Keratinocyte (primary cell): ENCODE data around the gene PRMT2. TPM values are rescaled to one million over a fixed set of nuclear protein-coding genes. Genes with fewer than 3 reads are reported as not detected.

Experiments used
- DNase-seq: peaks from one replicate; pipeline ENCODE4 v3.0.0-alpha.2; 2011; ENCODE audit warnings: low read depth, missing footprints, low spot score
- FAIRE-seq: peaks from 2 replicates; lab custom pipeline; 2011; peaks lifted over from hg19 to GRCh38; lab: Jason Lieb, UNC
- H2AFZ ChIP-seq: 2 replicates; pipeline ENCODE4 v1.6.0; 2012; ENCODE audit warnings: low read length, control low read depth, inconsistent platforms; ENCODE audit not compliant: control insufficient read depth
- H3K27ac ChIP-seq: 2 replicates; pipeline ENCODE4 v1.5.1; 2011; ENCODE audit warnings: low read length; ENCODE audit not compliant: control insufficient read depth, insufficient read depth
- H3K27me3 ChIP-seq: 3 replicates; pipeline ENCODE4 v1.6.0; 2011; ENCODE audit warnings: low read length; ENCODE audit not compliant: control insufficient read depth, insufficient read depth; ENCODE audit errors: extremely low read depth
- H3K36me3 ChIP-seq, 2 experiments: 2 replicates in 1 of 2; 3 replicates in 1 of 2; pipeline ENCODE4 v1.5.1; 2011; ENCODE audit warnings: low read length in 2 of 2, mild to moderate bottlenecking in 1 of 2; ENCODE audit not compliant: control insufficient read depth in 2 of 2, insufficient read depth in 2 of 2; ENCODE audit errors: extremely low read depth in 1 of 2
- H3K4me1 ChIP-seq: 3 replicates; pipeline ENCODE4 v1.5.1; 2011; ENCODE audit warnings: low read length; ENCODE audit not compliant: control insufficient read depth, insufficient read depth; ENCODE audit errors: extremely low read depth
- H3K4me2 ChIP-seq: 3 replicates; pipeline ENCODE4 v1.6.0; 2011; ENCODE audit warnings: low read depth, low read length; ENCODE audit not compliant: control insufficient read depth, insufficient read depth; ENCODE audit errors: extremely low read depth
- H3K4me3 ChIP-seq, 3 experiments: fragments of 200-600 bp in 1 of 3; sonication (generic) in 1 of 3; 2 replicates in 2 of 3; 3 replicates in 1 of 3; pipeline ENCODE4 v1.5.1; 2011 to 2016; ENCODE audit warnings: low read length in 3 of 3, mild to moderate bottlenecking in 3 of 3, control low read depth in 2 of 3, inconsistent platforms in 1 of 3, low read depth in 1 of 3, mixed read lengths in 1 of 3, mixed run types in 1 of 3, moderate library complexity in 1 of 3; ENCODE audit not compliant: control insufficient read depth in 2 of 3, insufficient read depth in 2 of 3; ENCODE audit errors: extremely low read depth in 1 of 3
- H3K79me2 ChIP-seq: 2 replicates; pipeline ENCODE4 v1.6.0; 2012; ENCODE audit warnings: low read length; ENCODE audit not compliant: control insufficient read depth, insufficient read depth
- H3K9ac ChIP-seq: 3 replicates; pipeline ENCODE4 v1.6.0; 2011; ENCODE audit warnings: low read length; ENCODE audit not compliant: control insufficient read depth, insufficient read depth; ENCODE audit errors: extremely low read depth
- H3K9me1 ChIP-seq: 3 replicates; pipeline ENCODE4 v1.6.0; 2011; ENCODE audit warnings: low read length; ENCODE audit not compliant: control insufficient read depth, insufficient read depth; ENCODE audit errors: extremely low read depth
- H3K9me3 ChIP-seq: 2 replicates; pipeline ENCODE4 v1.5.1; 2012; ENCODE audit warnings: low read depth, low read length; ENCODE audit not compliant: control insufficient read depth
- H4K20me1 ChIP-seq: 3 replicates; pipeline ENCODE4 v1.6.0; 2011; ENCODE audit warnings: low read length; ENCODE audit not compliant: control insufficient read depth, insufficient read depth; ENCODE audit errors: extremely low read depth
- CTCF ChIP-seq, 3 experiments: IDR thresholded peaks in 1 of 3; conservative IDR thresholded peaks in 1 of 3; optimal IDR thresholded peaks in 1 of 3; 2 replicates in 2 of 3; 3 replicates in 1 of 3; pipeline versions ENCODE3 to v1.5.1; 2011; ENCODE audit warnings: low read length in 3 of 3, mild to moderate bottlenecking in 3 of 3, moderate library complexity in 2 of 3, control low read depth in 1 of 3, inconsistent platforms in 1 of 3; ENCODE audit not compliant: insufficient read depth in 2 of 3; ENCODE audit errors: extremely low read depth in 1 of 3
- EZH2 ChIP-seq: IDR thresholded peaks from one replicate; pipeline ENCODE4 v1.6.1; 2012; ENCODE audit warnings: inconsistent platforms, mild to moderate bottlenecking, low read length, moderate library complexity
- dilution Hi-C: fragments of 300-500 bp; cut with MboI; formaldehyde crosslinking; loops from one replicate; pipeline ENCODE4 v1.7.0; 2020; ENCODE audit warnings: low sequenced_read_pairs; ENCODE audit not compliant: extremely low pct_ligation_motif_present
- polyA minus RNA-seq, 3 experiments: library from RNA; depleted of rRNA, polyadenylated mRNA; stranded (reverse); fragments of >200 nt; gene quantifications; 1 replicate in 1 of 3; 2 replicates in 1 of 3; 3 replicates in 1 of 3; pipeline ENCODE4 v1.2.3, GENCODE V29; 2011
- polyA plus RNA-seq, 5 experiments: library from polyadenylated mRNA; depleted of rRNA in 3 of 5; stranded (reverse) in 3 of 5; stranded (forward) in 1 of 5; unstranded in 1 of 5; fragments of >200 nt; gene quantifications; 1 replicate in 1 of 5; 2 replicates in 3 of 5; 3 replicates in 1 of 5; pipeline versions ENCODE4 v1.2.1 to v1.2.3, GENCODE V29; 2011 to 2012; ENCODE audit warnings: missing spikeins in 2 of 5, low read depth in 1 of 5, low replicate concordance in 1 of 5

The PRMT2 gene
- polyA plus RNA-seq = 97.3 to 124 TPM (median 115 TPM) in 3 replicates
- 80.2 TPM for polyA plus RNA-seq (2011; ENCODE audit: low read depth)
- polyA plus RNA-seq (2011; cell fraction: cytosol; rRNA removed) = 84.1 and 131 TPM in 2 replicates
- polyA plus RNA-seq (2011; cell fraction: nucleus; rRNA removed) = 97.5 and 103 TPM in 2 replicates
- polyA plus RNA-seq (2012; ENCODE audit: low replicate concordance) = 58.7 and 113 TPM in 2 replicates
- polyA minus RNA-seq = 72.7 to 98.4 TPM (median 93.8 TPM) in 3 replicates
- polyA minus RNA-seq (2011; cell fraction: cytosol; rRNA and poly(A)+ RNA removed) = 74.4 TPM
- 32.7 and 42.4 TPM in 2 replicates for polyA minus RNA-seq (2011; cell fraction: nucleus; rRNA and poly(A)+ RNA removed)

- dilution Hi-C loops = no loop called here
- peak within 1 kb of the TSS; percentile 98 for H2AFZ ChIP-seq
- H3K4me1 ChIP-seq = peaks cover 30% of the 10 kb centered on the region
- peak within 1 kb of the TSS; percentile 97 for H3K4me2 ChIP-seq
- peaks cover 11% of the 10 kb centered on the region for H4K20me1 ChIP-seq
- H3K79me2 ChIP-seq = peaks cover 44% of the 10 kb centered on the region
- H3K27me3 ChIP-seq = no peaks in the 10 kb centered on the region
- TF ChIP-seq CTCF (optimal IDR thresholded peaks at IDR 0.05 in 1 of 3, IDR thresholded peaks at IDR 0.05 in 1 of 3, conservative IDR thresholded peaks at IDR 0.05 in 1 of 3; ENCODE audit: extremely low read depth in 1 of 3, insufficient read depth in 2 of 3, low read length in 3 of 3) (no peak), EZH2 (no peak)
- no peaks in the 10 kb centered on the region for H3K9me1 ChIP-seq
- FAIRE-seq (no peak), DNase-seq (peak; percentile 88)
- H3K27ac ChIP-seq = peak within 1 kb of the TSS; percentile 97
- peak within 1 kb of the TSS; percentile 100 for H3K9ac ChIP-seq
- peak within 1 kb of the TSS; percentile 79 to 99 (median 96) for H3K4me3 ChIP-seq
- no peaks in the 10 kb centered on the region for H3K9me3 ChIP-seq
- H3K36me3 ChIP-seq = peaks cover 0 to 9% of the 10 kb centered on the region in 2 experiments
These were observed at the start of gene PRMT2 for GRCh38 chr21:46635324-46636180. PRMT2 (plus strand) TSS chr21:46635674; CDS start chr21:46636952, 1,278 bp downstream.

- Histone ChIP-seq H3K4me1 (no peaks in the 10 kb centered on the region), H3K9me3 (no peaks in the 10 kb centered on the region), H3K79me2 (no peaks in the 10 kb centered on the region), H3K27me3 (no peaks in the 10 kb centered on the region), H3K36me3 (no peaks in the 10 kb centered on the region), H3K27ac (no peak overlapping the region), H2AFZ (no peak overlapping the region), H3K4me3 (no peak overlapping the region), H4K20me1 (no peaks in the 10 kb centered on the region), H3K9me1 (no peaks in the 10 kb centered on the region), H3K9ac (no peak overlapping the region), H3K4me2 (no peak overlapping the region)
- DNase-seq = no peak
- dilution Hi-C loops = no loop called here
- TF ChIP-seq CTCF (optimal IDR thresholded peaks at IDR 0.05 in 1 of 3, IDR thresholded peaks at IDR 0.05 in 1 of 3, conservative IDR thresholded peaks at IDR 0.05 in 1 of 3; ENCODE audit: extremely low read depth in 1 of 3, insufficient read depth in 2 of 3, low read length in 3 of 3) (no peak), EZH2 (no peak)
- no peak for FAIRE-seq
These were observed 41.2 kb upstream of the PRMT2 start for GRCh38 chr21:46594276-46594675.
